Prostate gland (tissue), 2 donors: Measurements from ENCODE around the gene MID1IP1. TPM values are rescaled to one million over a fixed set of nuclear protein-coding genes. Genes with fewer than 3 reads are reported as not detected.

Experiments used
- DNase-seq: peaks from one replicate; pipeline ENCODE4 v3.0.0-alpha.2; 2019; ENCODE audit warnings: low spot score
- H3K27ac ChIP-seq, 2 donors: fragments of 200-600 bp; sonication (generic); 2 replicates each; pipeline ENCODE4 v1.5.1; 2017 to 2019
- H3K27me3 ChIP-seq: fragments of 200-600 bp; sonication (generic); replicated peaks from 2 replicates; pipeline ENCODE4 v1.5.1; 2019; ENCODE audit not compliant: insufficient read depth
- H3K36me3 ChIP-seq, 2 donors: fragments of 200-600 bp; sonication (generic); 1 replicate in 1 of 2; 2 replicates in 1 of 2; pipeline versions ENCODE4 v1.5.1 to v1.8.1; 2017 to 2019
- H3K4me1 ChIP-seq: fragments of 200-600 bp; sonication (generic); replicated peaks from 2 replicates; pipeline ENCODE4 v1.5.1; 2019
- H3K4me3 ChIP-seq, 2 donors: fragments of 200-600 bp; sonication (generic); 2 replicates each; pipeline ENCODE4 v1.5.1; 2017 to 2019
- H3K9me3 ChIP-seq: fragments of 200-600 bp; sonication (generic); 2 replicates; pipeline ENCODE4 v1.5.1; 2017
- CTCF ChIP-seq, 4 experiments: fragments of 200-600 bp in 2 of 4; fragments of 450-650 bp in 2 of 4; sonication (generic) in 2 of 4; IDR thresholded peaks; 1 replicate in 3 of 4; 2 replicates in 1 of 4; pipeline ENCODE4 v1.5.1; 2016 to 2019; ENCODE audit warnings: antibody characterized with exemption in 4 of 4, mild to moderate bottlenecking in 2 of 4, moderate library complexity in 2 of 4
- POLR2A ChIP-seq: fragments of 450-650 bp; IDR thresholded peaks from one replicate; pipeline ENCODE4 v1.6.1; 2016; ENCODE audit warnings: antibody characterized with exemption, mild to moderate bottlenecking
- POLR2AphosphoS5 ChIP-seq: sonication (generic); formaldehyde crosslinking; IDR thresholded peaks from one replicate; pipeline ENCODE4 v1.6.1; 2017; ENCODE audit warnings: antibody characterized with exemption
- WGBS: methylation state at CpG from one replicate; pipeline ENCODE4 v1.1.5; 2018; 5-methylcytosine and 5-hydroxymethylcytosine counted together
- intact Hi-C: fragments of 100-400 bp; cut with DNase I; formaldehyde crosslinking; loops from one replicate; pipeline ENCODE4 v1.14.2; 2022
- total RNA-seq, 2 donors: library from RNA; depleted of rRNA; stranded (reverse); fragments of >200 nt; gene quantifications; one replicate each; pipeline ENCODE4 v1.1.0, GENCODE V29; 2016

The MID1IP1 gene
- total RNA-seq, 2 donors from 2014 or later, result 34.7 to 129 TPM

GRCh38 chrX:38820751-38821150 is 19.5 kb downstream of the MID1IP1 start:
- Histone ChIP-seq H3K4me3 (no peak overlapping the region), H3K27ac (no peak overlapping the region), H3K36me3 (no peaks in the 10 kb centered on the region), H3K27me3 (no peaks in the 10 kb centered on the region), H3K9me3 (no peaks in the 10 kb centered on the region), H3K4me1 (no peaks in the 10 kb centered on the region)
- intact Hi-C loops, result no loop called here
- TF ChIP-seq POLR2AphosphoS5, result no peak
- TF ChIP-seq POLR2A, result no peak
- TF ChIP-seq CTCF (IDR thresholded peaks at IDR 0.05), result no peak
- no peak for DNase-seq
- 78% methylated on average over 2 of the region's 2 CpGs for WGBS

GRCh38 chrX:38824176-38824575 is 22.9 kb downstream of the MID1IP1 start:
- Histone ChIP-seq H3K27me3 (no peaks in the 10 kb centered on the region), H3K9me3 (no peaks in the 10 kb centered on the region), H3K4me3 (no peak overlapping the region), H3K27ac (no peak overlapping the region), H3K36me3 (no peaks in the 10 kb centered on the region), H3K4me1 (no peaks in the 10 kb centered on the region)
- TF ChIP-seq POLR2AphosphoS5 (no peak), POLR2A (no peak), CTCF (IDR thresholded peaks at IDR 0.05) (no peak)
- intact Hi-C loops, result no loop called here
- DNase-seq, result no peak
- 42% methylated on average over 2 of the region's 2 CpGs for WGBS

- H3K9me3 ChIP-seq, result no peaks in the 10 kb centered on the region
- no peak for DNase-seq
- H3K4me1 ChIP-seq, result no peaks in the 10 kb centered on the region
- intact Hi-C loops, result no loop called here
- H3K27ac ChIP-seq, result no peak overlapping the region
- H3K27me3 ChIP-seq, result no peaks in the 10 kb centered on the region
- no peaks in the 10 kb centered on the region for H3K36me3 ChIP-seq
- 70% methylated on average over 2 of the region's 2 CpGs for WGBS
- no peak overlapping the region for H3K4me3 ChIP-seq
- TF ChIP-seq POLR2A (no peak), POLR2AphosphoS5 (no peak), CTCF (IDR thresholded peaks at IDR 0.05) (no peak)
Measured at GRCh38 chrX:38831949-38832348, 30.7 kb downstream of the MID1IP1 start.

GRCh38 chrX:38837389-38837788 is 36.1 kb downstream of the MID1IP1 start:
- no peaks in the 10 kb centered on the region for H3K4me1 ChIP-seq
- intact Hi-C loops, result no loop called here
- H3K36me3 ChIP-seq, result no peaks in the 10 kb centered on the region
- DNase-seq, result no peak
- no peaks in the 10 kb centered on the region for H3K27me3 ChIP-seq
- no peak overlapping the region for H3K4me3 ChIP-seq
- WGBS, result 92% methylated on average over 2 of the region's 2 CpGs
- no peak overlapping the region for H3K27ac ChIP-seq
- TF ChIP-seq CTCF (IDR thresholded peaks at IDR 0.05), result no peak
- TF ChIP-seq POLR2AphosphoS5, result no peak
- TF ChIP-seq POLR2A, result no peak
- no peaks in the 10 kb centered on the region for H3K9me3 ChIP-seq

- TF ChIP-seq POLR2AphosphoS5 (no peak), POLR2A (no peak), CTCF (IDR thresholded peaks at IDR 0.05) (no peak)
- DNase-seq, result no peak
- intact Hi-C loops, result no loop called here
- H3K27me3 ChIP-seq, result no peaks in the 10 kb centered on the region
- H3K27ac ChIP-seq, result no peak overlapping the region
- WGBS, result 83% methylated on average over 3 of the region's 3 CpGs
- H3K36me3 ChIP-seq, result no peaks in the 10 kb centered on the region
- no peaks in the 10 kb centered on the region for H3K4me1 ChIP-seq
- no peak overlapping the region for H3K4me3 ChIP-seq
- no peaks in the 10 kb centered on the region for H3K9me3 ChIP-seq
Measured at GRCh38 chrX:38839277-38839676, 38.0 kb downstream of the MID1IP1 start.
